Measurements from ENCODE around the gene POLR1H.

DNA sequence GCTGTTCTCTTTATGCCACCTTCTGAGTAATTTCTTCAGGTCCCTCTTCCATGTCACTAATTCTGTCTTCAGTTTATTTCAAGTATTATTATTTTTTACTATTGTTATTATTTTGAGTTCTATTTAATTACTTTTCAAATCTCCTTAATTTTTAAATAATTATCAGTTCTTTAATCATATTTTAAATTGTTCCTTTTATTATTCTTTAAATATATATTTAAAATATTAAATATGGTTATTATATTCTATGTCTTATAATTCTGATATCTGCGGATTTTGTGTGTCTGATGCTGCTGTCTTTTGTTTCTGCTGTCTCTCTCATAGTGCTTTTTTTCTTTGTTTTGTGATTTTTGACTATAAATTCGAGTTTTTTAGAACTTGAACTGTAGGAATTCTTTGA is 2.2 kb downstream of the POLR1H start:
- TF ChIP-seq, protein P1, sequence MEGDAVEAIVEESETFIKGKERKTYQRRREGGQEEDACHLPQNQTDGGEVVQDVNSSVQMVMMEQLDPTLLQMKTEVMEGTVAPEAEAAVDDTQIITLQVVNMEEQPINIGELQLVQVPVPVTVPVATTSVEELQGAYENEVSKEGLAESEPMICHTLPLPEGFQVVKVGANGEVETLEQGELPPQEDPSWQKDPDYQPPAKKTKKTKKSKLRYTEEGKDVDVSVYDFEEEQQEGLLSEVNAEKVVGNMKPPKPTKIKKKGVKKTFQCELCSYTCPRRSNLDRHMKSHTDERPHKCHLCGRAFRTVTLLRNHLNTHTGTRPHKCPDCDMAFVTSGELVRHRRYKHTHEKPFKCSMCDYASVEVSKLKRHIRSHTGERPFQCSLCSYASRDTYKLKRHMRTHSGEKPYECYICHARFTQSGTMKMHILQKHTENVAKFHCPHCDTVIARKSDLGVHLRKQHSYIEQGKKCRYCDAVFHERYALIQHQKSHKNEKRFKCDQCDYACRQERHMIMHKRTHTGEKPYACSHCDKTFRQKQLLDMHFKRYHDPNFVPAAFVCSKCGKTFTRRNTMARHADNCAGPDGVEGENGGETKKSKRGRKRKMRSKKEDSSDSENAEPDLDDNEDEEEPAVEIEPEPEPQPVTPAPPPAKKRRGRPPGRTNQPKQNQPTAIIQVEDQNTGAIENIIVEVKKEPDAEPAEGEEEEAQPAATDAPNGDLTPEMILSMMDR (IDR thresholded peaks at IDR 0.05): no peak
- no peak for TF ChIP-seq POLR2A (IDR thresholded peaks at IDR 0.05)
